Measurements from ENCODE around the gene GIPC1.

- TF ChIP-seq CTCF (IDR thresholded peaks at IDR 0.05 in 2 of 3, conservative IDR thresholded peaks at IDR 0.05 in 1 of 3; ENCODE audit: borderline replicate concordance in 1 of 3, insufficient read depth in 1 of 3, low read depth in 2 of 3, low read length in 2 of 3): no peak
- no peak for TF ChIP-seq EZH2phosphoT487 (IDR thresholded peaks at IDR 0.05; ENCODE audit: borderline replicate concordance)
- TF ChIP-seq POLR2A (IDR thresholded peaks at IDR 0.05; ENCODE audit: borderline replicate concordance, extremely low read depth, insufficient read depth, insufficient read length): no peak
- TF ChIP-seq ATF3 (IDR thresholded peaks at IDR 0.05): no peak
Observed at GRCh38 chr19:14476327-14476672, 19.6 kb downstream of the GIPC1 start.

All from HCT116 (cell line).